A673 (cell line): ENCODE results near the gene C2CD4B.

Experiments used
- EZH2 ChIP-seq: fragments of 200-600 bp; sonication (generic); IDR thresholded peaks from 2 replicates; pipeline ENCODE4 v1.6.1; 2017; ENCODE audit warnings: borderline replicate concordance, low read depth, mild to moderate bottlenecking, mixed read lengths, antibody characterized with exemption, low read length; ENCODE audit not compliant: poor library complexity, severe bottlenecking
- TF ChIP-seq, protein P1 (sequence below): fragments of 300-800, 200-600 bp; sonication (generic); conservative IDR thresholded peaks from 2 replicates; pipeline ENCODE4 v1.5.1; 2017; ENCODE audit warnings: low read depth, mild to moderate bottlenecking, antibody characterized with exemption, low read length, moderate library complexity, mixed read lengths

DNA sequence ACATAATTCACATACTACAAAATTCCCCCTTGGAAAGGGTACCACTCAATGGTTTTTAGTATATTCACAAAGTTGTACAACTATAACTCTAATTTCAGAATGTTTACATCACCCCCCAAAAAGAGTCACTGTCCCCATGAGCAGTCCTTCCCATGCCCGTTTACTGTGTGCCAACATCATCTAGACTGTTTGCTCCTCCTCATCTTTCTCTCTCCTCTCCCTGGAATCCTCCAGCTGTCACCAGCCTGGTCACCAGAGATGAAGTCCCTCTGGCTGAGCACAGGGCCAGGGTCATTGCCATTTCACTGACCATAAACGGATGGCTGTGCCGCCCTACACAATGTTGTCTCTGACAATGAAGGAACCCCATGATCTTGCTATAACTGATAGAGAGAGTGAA lies 45.2 kb downstream of the C2CD4B start:
- TF ChIP-seq, protein P1, sequence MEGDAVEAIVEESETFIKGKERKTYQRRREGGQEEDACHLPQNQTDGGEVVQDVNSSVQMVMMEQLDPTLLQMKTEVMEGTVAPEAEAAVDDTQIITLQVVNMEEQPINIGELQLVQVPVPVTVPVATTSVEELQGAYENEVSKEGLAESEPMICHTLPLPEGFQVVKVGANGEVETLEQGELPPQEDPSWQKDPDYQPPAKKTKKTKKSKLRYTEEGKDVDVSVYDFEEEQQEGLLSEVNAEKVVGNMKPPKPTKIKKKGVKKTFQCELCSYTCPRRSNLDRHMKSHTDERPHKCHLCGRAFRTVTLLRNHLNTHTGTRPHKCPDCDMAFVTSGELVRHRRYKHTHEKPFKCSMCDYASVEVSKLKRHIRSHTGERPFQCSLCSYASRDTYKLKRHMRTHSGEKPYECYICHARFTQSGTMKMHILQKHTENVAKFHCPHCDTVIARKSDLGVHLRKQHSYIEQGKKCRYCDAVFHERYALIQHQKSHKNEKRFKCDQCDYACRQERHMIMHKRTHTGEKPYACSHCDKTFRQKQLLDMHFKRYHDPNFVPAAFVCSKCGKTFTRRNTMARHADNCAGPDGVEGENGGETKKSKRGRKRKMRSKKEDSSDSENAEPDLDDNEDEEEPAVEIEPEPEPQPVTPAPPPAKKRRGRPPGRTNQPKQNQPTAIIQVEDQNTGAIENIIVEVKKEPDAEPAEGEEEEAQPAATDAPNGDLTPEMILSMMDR, result no peak
- no peak for TF ChIP-seq EZH2
